GM12878 (cell line): Measurements from ENCODE around the gene HDHD2. TPM values are rescaled to one million over a fixed set of nuclear protein-coding genes. Genes with fewer than 3 reads are reported as not detected.
A peak's percentile ranks its signal among the peaks of the same experiment; 100 is the strongest.

Experiments
- ATAC-seq: fragments of 200-7000 bp; cut with Tn5 transposase; 3 replicates; pipeline ENCODE4 v1.9.1; 2020; ENCODE audit warnings: mild to moderate bottlenecking, moderate library complexity
- BruUV-seq: library from RNA; stranded (reverse); fragments of 400-500 nt; replicated peaks from 2 replicates; lab custom pipeline; 2021; lab: Mats Ljungman, UMichigan
- CTCF ChIA-PET: fragments of 300-600 bp; sonication (Branson Sonifier 250); formaldehyde crosslinking; extraction: SDS; loops from one replicate; lab custom pipeline; 2021; ENCODE audit warnings: inconsistent platforms; lab: Yijun Ruan, JAX
- POLR2A ChIA-PET: fragments of 350-600 bp; formaldehyde crosslinking; extraction: SDS; loops from one replicate; lab custom pipeline; 2021; ENCODE audit warnings: inconsistent platforms; lab: Charles Lee
- RAD21 ChIA-PET: fragments of 300-600 bp; sonication (Branson Sonifier 250); formaldehyde crosslinking; loops from one replicate; lab custom pipeline; 2023; ENCODE audit warnings: antibody characterized with exemption; ENCODE audit not compliant: unreplicated experiment; lab: Charles Lee
- SMC1A ChIA-PET: fragments of 300-600 bp; sonication (Branson Sonifier 250); formaldehyde crosslinking; loops from one replicate; lab custom pipeline; 2023; ENCODE audit not compliant: unreplicated experiment, uncharacterized antibody; lab: Charles Lee
- DNase-seq: peaks from one replicate; pipeline ENCODE4 v3.0.0-alpha.2; 2011; ENCODE audit warnings: low read depth, low spot score
- FAIRE-seq: peaks from 3 replicates; lab custom pipeline; 2011; peaks lifted over from hg19 to GRCh38; lab: Jason Lieb, UNC
- H2AFZ ChIP-seq: 2 replicates; pipeline ENCODE4 v1.6.0; 2011; ENCODE audit warnings: low read depth, low read length, control low read depth; ENCODE audit not compliant: control insufficient read depth
- H3K27ac ChIP-seq: 2 replicates; pipeline ENCODE4 v1.5.1; 2011; ENCODE audit warnings: control low read depth; ENCODE audit not compliant: control insufficient read depth, insufficient read depth
- H3K27me3 ChIP-seq, 2 experiments: replicated peaks in 1 of 2; 2 replicates each; pipeline versions ENCODE4 v1.6.0 to v1.6.1; 2011; ENCODE audit warnings: low read length in 1 of 2; ENCODE audit not compliant: control insufficient read depth in 2 of 2, insufficient read depth in 2 of 2
- H3K36me3 ChIP-seq, 2 experiments: 2 replicates each; pipeline ENCODE4 v1.5.1; 2011; ENCODE audit warnings: low read length in 1 of 2; ENCODE audit not compliant: control insufficient read depth in 2 of 2, insufficient read depth in 2 of 2
- H3K4me1 ChIP-seq: 2 replicates; pipeline ENCODE4 v1.6.1; 2011; ENCODE audit warnings: mild to moderate bottlenecking, low read length, moderate library complexity, mixed read lengths; ENCODE audit not compliant: control insufficient read depth, insufficient read depth
- H3K4me2 ChIP-seq: 2 replicates; pipeline ENCODE4 v1.6.0; 2011; ENCODE audit warnings: control low read depth; ENCODE audit not compliant: control insufficient read depth, insufficient read depth
- H3K4me3 ChIP-seq: fragments of 200-600 bp; sonication (generic); 2 replicates; pipeline ENCODE4 v1.5.1; 2016
- H3K79me2 ChIP-seq: 2 replicates; pipeline ENCODE4 v1.6.0; 2011; ENCODE audit warnings: low read length; ENCODE audit not compliant: control insufficient read depth, insufficient read depth
- H3K9ac ChIP-seq: 2 replicates; pipeline ENCODE4 v1.8.0; 2011; ENCODE audit warnings: low read length, control low read depth, mixed read lengths; ENCODE audit not compliant: control insufficient read depth, insufficient read depth
- H3K9me3 ChIP-seq: replicated peaks from 3 replicates; pipeline ENCODE4 v1.5.1; 2011; ENCODE audit warnings: mild to moderate bottlenecking, low read length; ENCODE audit not compliant: control insufficient read depth, insufficient read depth
- H4K20me1 ChIP-seq: 2 replicates; pipeline ENCODE4 v1.6.0; 2011; ENCODE audit not compliant: control insufficient read depth, insufficient read depth
- BACH1 ChIP-seq: fragments of 450-650 bp; IDR thresholded peaks from 2 replicates; pipeline ENCODE4 v1.6.1; 2017; ENCODE audit warnings: mild to moderate bottlenecking, borderline replicate concordance
- BCL11A ChIP-seq: IDR thresholded peaks from 2 replicates; pipeline ENCODE4 v1.6.1; 2011; ENCODE audit warnings: low read depth, low read length
- DPF2 ChIP-seq: fragments of 450-650 bp; IDR thresholded peaks from 2 replicates; pipeline ENCODE4 v1.6.1; 2017; ENCODE audit warnings: mild to moderate bottlenecking
- EED ChIP-seq: sonication (generic); IDR thresholded peaks from 2 replicates; pipeline ENCODE4 v1.6.1; 2016; ENCODE audit warnings: antibody characterized with exemption, low read depth
- GABPA ChIP-seq: IDR thresholded peaks from 2 replicates; pipeline ENCODE4 v1.6.1; 2014; ENCODE audit warnings: antibody characterized with exemption, low read depth, mild to moderate bottlenecking, inconsistent platforms
- IKZF1 ChIP-seq: fragments of 450-650 bp; conservative IDR thresholded peaks from 2 replicates; pipeline ENCODE4 v1.6.1; 2017; ENCODE audit warnings: antibody characterized with exemption, mild to moderate bottlenecking
- IKZF2 ChIP-seq, 2 experiments: fragments of 450-650 bp; IDR thresholded peaks; 2 replicates each; pipeline ENCODE4 v1.6.1; 2017; ENCODE audit warnings: mild to moderate bottlenecking in 2 of 2, moderate library complexity in 2 of 2
- JUNB ChIP-seq: IDR thresholded peaks from 2 replicates; pipeline ENCODE4 v1.6.1; 2016; ENCODE audit warnings: antibody characterized with exemption, mild to moderate bottlenecking
- KDM1A ChIP-seq: fragments of 200-600 bp; sonication (generic); IDR thresholded peaks from 2 replicates; pipeline ENCODE4 v1.6.1; 2016; ENCODE audit warnings: borderline replicate concordance
- MTA2 ChIP-seq: fragments of 450-650 bp; IDR thresholded peaks from 2 replicates; pipeline ENCODE4 v1.6.1; 2016; ENCODE audit warnings: low read depth, mild to moderate bottlenecking, moderate library complexity
- NFIC ChIP-seq: IDR thresholded peaks from 2 replicates; pipeline ENCODE4 v1.6.1; 2012; ENCODE audit warnings: low read depth, mild to moderate bottlenecking, inconsistent platforms, low read length, moderate library complexity
- NFYB ChIP-seq: IDR thresholded peaks from 2 replicates; pipeline ENCODE4 v1.6.1; 2011; ENCODE audit warnings: low read depth, mild to moderate bottlenecking, low read length, improper control_type of control experiment, moderate library complexity; ENCODE audit not compliant: insufficient read depth
- PBX3 ChIP-seq: IDR thresholded peaks from 2 replicates; pipeline ENCODE4 v1.6.1; 2011; ENCODE audit warnings: mild to moderate bottlenecking, low read depth, low read length, moderate library complexity; ENCODE audit not compliant: insufficient replicate concordance
- PKNOX1 ChIP-seq: fragments of 450-650 bp; IDR thresholded peaks from 2 replicates; pipeline ENCODE4 v1.6.1; 2016; ENCODE audit warnings: mild to moderate bottlenecking
- POLR2AphosphoS2 ChIP-seq: IDR thresholded peaks from 2 replicates; pipeline ENCODE4 v1.6.1; 2011; ENCODE audit warnings: low read depth, mild to moderate bottlenecking, low read length, improper control_type of control experiment, moderate library complexity
- POU2F2 ChIP-seq: IDR thresholded peaks from 3 replicates; pipeline ENCODE4 v1.6.1; 2011; ENCODE audit warnings: low read depth, mild to moderate bottlenecking, low read length, borderline replicate concordance
- RELB ChIP-seq: fragments of 450-650 bp; IDR thresholded peaks from 2 replicates; pipeline ENCODE4 v1.6.1; 2017; ENCODE audit warnings: low read depth, mild to moderate bottlenecking, moderate library complexity
- RUNX3 ChIP-seq: IDR thresholded peaks from 2 replicates; pipeline ENCODE4 v1.6.1; 2012; ENCODE audit warnings: low read length, inconsistent platforms
- SMC3 ChIP-seq: IDR thresholded peaks from 2 replicates; pipeline ENCODE4 v1.6.1; 2011; ENCODE audit warnings: low read length, improper control_type of control experiment, borderline replicate concordance
- SREBF1 ChIP-seq: IDR thresholded peaks from 2 replicates; pipeline ENCODE4 v1.6.1; 2012; ENCODE audit warnings: mild to moderate bottlenecking, low read length
- TCF12 ChIP-seq: IDR thresholded peaks from 2 replicates; pipeline ENCODE4 v1.6.1; 2011; ENCODE audit warnings: low read depth, mild to moderate bottlenecking, low read length
- TCF7 ChIP-seq: IDR thresholded peaks from 2 replicates; pipeline ENCODE4 v1.6.1; 2014; ENCODE audit warnings: antibody characterized with exemption, borderline replicate concordance
- ZNF384 ChIP-seq: IDR thresholded peaks from 2 replicates; pipeline ENCODE4 v1.6.1; 2012; ENCODE audit warnings: low read depth, mild to moderate bottlenecking, low read length, improper control_type of control experiment, borderline replicate concordance
- WGBS: methylation state at CpG from one replicate; pipeline ENCODE4 v1.1.6; 2016; ENCODE audit warnings: low lambda C conversion rate; ENCODE audit not compliant: insufficient replicate concordance, insufficient coverage; ENCODE audit errors: missing lambda C conversion rate; 5-methylcytosine and 5-hydroxymethylcytosine counted together
- in situ Hi-C: fragments of 300-500 bp; cut with MboI; formaldehyde crosslinking; loops from 9 replicates; pipeline ENCODE4 v1.14.3; 2018; ENCODE audit warnings: mixed read lengths
- intact Hi-C: fragments of 100-400 bp; cut with micrococcal nuclease; formaldehyde crosslinking; loops from one replicate; pipeline ENCODE4 v1.14.2; 2022; ENCODE audit not compliant: unreplicated experiment
- polyA plus RNA-seq, 11 experiments: library from polyadenylated mRNA; depleted of rRNA in 4 of 11; unstranded in 6 of 11; stranded (reverse) in 5 of 11; fragments of >200 nt; fragmentation: Nextera tagmentation in 4 of 11; fragmentation: Illumina TruSeq in 1 of 11; extraction: Ambion mirVana in 4 of 11; extraction: Trizol in 1 of 11; gene quantifications; 1 replicate in 1 of 11; 2 replicates in 10 of 11; pipeline versions ENCODE4 v1.2.1 to v1.2.3, GENCODE V29; 2011 to 2016; ENCODE audit warnings: inconsistent platforms in 2 of 11, missing spikeins in 2 of 11, low read depth in 1 of 11
- total RNA-seq, 4 experiments: library from RNA; depleted of rRNA in 3 of 4; stranded (reverse); fragments of >200 nt in 3 of 4; fragmentation: Illumina TruSeq in 1 of 4; extraction: Trizol in 1 of 4; gene quantifications; 2 replicates each; pipeline versions ENCODE4 v1.2.1 to v1.2.3, GENCODE V29; 2013 to 2021

HDHD2 gene
- total and polyA plus RNA-seq, 10 of the 15 experiments (the other 5 are each of a cell fraction or from before 2014, with no cell fraction given): 4.6 to 29.1 (median 17.7) TPM

DNA sequence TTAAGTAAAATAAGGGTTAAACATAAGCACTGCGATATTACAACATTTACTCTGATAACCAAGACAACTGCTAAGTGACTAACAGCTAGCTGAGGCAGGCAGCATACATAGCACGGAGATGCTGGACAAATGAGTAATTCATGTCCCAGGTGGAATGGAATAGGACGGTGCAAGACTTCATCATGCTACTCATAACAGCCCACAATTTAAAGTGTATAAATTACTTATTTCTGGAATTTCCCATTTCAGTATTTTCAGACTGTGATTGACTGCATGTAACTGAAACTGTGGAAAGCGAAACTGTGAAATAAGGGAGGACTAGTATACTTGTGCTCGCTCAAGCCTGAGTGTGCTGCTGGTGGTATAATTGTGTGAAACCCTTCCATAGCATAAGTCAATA is 12.9 kb upstream of the HDHD2 start:
- H3K9ac ChIP-seq: no peak overlapping the region
- WGBS: 2% methylated on average over 5 of the region's 5 CpGs
- ATAC-seq: peak; percentile 93
- H4K20me1 ChIP-seq: no peaks in the 10 kb centered on the region
- peak; percentile 7 for FAIRE-seq
- peak overlapping the region; percentile 17; the same call in 1 of the 2 replicates for H3K27ac ChIP-seq
- H3K27me3 ChIP-seq: no peaks in the 10 kb centered on the region
- intact Hi-C loops (loop anchor here (10.0 kb wide), 1 partner anchor 248 kb away; the partner anchor contains the start of genes KATNAL2 and PIAS2), in situ Hi-C loops (no loop called here)
- no peak overlapping the region for H2AFZ ChIP-seq
- DNase-seq: no peak
- peaks cover 0 to 3% of the 10 kb centered on the region in 2 experiments; a peak in 1 of 4 replicates for H3K36me3 ChIP-seq
- BruUV-seq: no TSS peak
- no peaks in the 10 kb centered on the region for H3K9me3 ChIP-seq
- peaks cover 45% of the 10 kb centered on the region for H3K79me2 ChIP-seq
- RAD21 ChIA-PET: no interaction called here
- H3K4me2 ChIP-seq: peak overlapping the region; percentile 82
- CTCF ChIA-PET: no interaction called here
- SMC1A ChIA-PET: interaction anchor here (1.2 to 1.4 kb wide), 2 partner anchors 13 to 16 kb away, joined by 3 to 6 read pairs; partner anchors contain the start of gene HDHD2
- POLR2A ChIA-PET: interaction anchor here (5.9 kb wide), 1 partner anchor 13 kb away, joined by 25 read pairs; the partner anchor contains the start of gene HDHD2
- H3K4me3 ChIP-seq: 0 out of 2 replicates have a peak overlapping the region, but pooled peaks have one; percentile 7
- peaks cover 13% of the 10 kb centered on the region for H3K4me1 ChIP-seq
- no peak for TF ChIP-seq SMC3
- peak; percentile 81 for TF ChIP-seq EED
- TF ChIP-seq GABPA: no peak
- TF ChIP-seq JUNB: peak; percentile 67
- TF ChIP-seq POU2F2: peak; percentile 23; the same call in 1 of the 3 replicates
- no peak for TF ChIP-seq NFYB
- TF ChIP-seq DPF2: peak; percentile 51; the same call in 1 of the 2 replicates
- no peak for TF ChIP-seq BACH1
- TF ChIP-seq BCL11A: peak; percentile 18; the same call in 1 of the 2 replicates
- peak; percentile 81 for TF ChIP-seq IKZF1
- TF ChIP-seq KDM1A: no peak
- TF ChIP-seq PKNOX1: peak; percentile 94
- TF ChIP-seq MTA2: peak; percentile 54; the same call in 1 of the 2 replicates
- TF ChIP-seq SREBF1: no peak
- TF ChIP-seq POLR2AphosphoS2: no peak
- TF ChIP-seq TCF12: no peak
- TF ChIP-seq RELB: peak; percentile 54; the same call in 1 of the 2 replicates
- TF ChIP-seq NFIC: peak; percentile 57; the same call in 1 of the 2 replicates
- TF ChIP-seq TCF7: no peak
- no peak for TF ChIP-seq ZNF384
- TF ChIP-seq PBX3: peak; percentile 58
- TF ChIP-seq IKZF2 (IDR thresholded peaks at IDR 0.05): peak; percentile 86 to 88
- TF ChIP-seq RUNX3: peak; percentile 43; the same call in 1 of the 2 replicates
